Activated CD8-positive, alpha-beta T cell treated with anti-CD3 and anti-CD28 coated beads, Interleukin-2, amount 10 ng/mL, durations not matched to agents 7 days and 5 days (primary cell): ENCODE results near the gene TEPSIN. TPM values are rescaled to one million over a fixed set of nuclear protein-coding genes. Genes with fewer than 3 reads are reported as not detected.

Source experiments
- ATAC-seq: fragments of 150-1000 bp; cut with Tn5 transposase; one replicate; pipeline ENCODE4 v1.10.0; 2021; ENCODE audit warnings: moderate library complexity
- CTCF ChIA-PET: fragments of 350-600 bp; sonication (Branson Sonifier 250); formaldehyde crosslinking; loops from one replicate; lab custom pipeline; 2021; ENCODE audit warnings: antibody characterized with exemption; lab: Charles Lee
- POLR2A ChIA-PET: fragments of 350-600 bp; sonication (Branson Sonifier 250); formaldehyde crosslinking; loops from one replicate; lab custom pipeline; 2021; ENCODE audit warnings: antibody characterized with exemption; lab: Charles Lee
- DNase-seq: peaks from one replicate; pipeline ENCODE4 v3.0.0-alpha.2; 2020
- H3K27ac Mint-ChIP-seq: one replicate; pipeline ENCODE4 v1.8.0; 2021; ENCODE audit warnings: mild to moderate bottlenecking, mixed read lengths
- H3K27me3 Mint-ChIP-seq: one replicate; pipeline ENCODE4 v1.8.0; 2021; ENCODE audit warnings: low read depth, mixed read lengths
- H3K36me3 Mint-ChIP-seq: one replicate; pipeline ENCODE4 v1.8.0; 2021; ENCODE audit warnings: low read depth, mixed read lengths
- H3K4me1 Mint-ChIP-seq: one replicate; pipeline ENCODE4 v1.8.0; 2021; ENCODE audit warnings: low read depth, mixed read lengths
- H3K4me3 Mint-ChIP-seq: one replicate; pipeline ENCODE4 v1.8.0; 2021; ENCODE audit warnings: mild to moderate bottlenecking, mixed read lengths
- H3K9me3 Mint-ChIP-seq: one replicate; pipeline ENCODE4 v1.8.0; 2022; ENCODE audit warnings: mixed read lengths; ENCODE audit not compliant: insufficient read depth
- total RNA-seq, 2 experiments: library from RNA; stranded (reverse); gene quantifications; one replicate each; pipeline ENCODE4 v1.2.3, GENCODE V29; 2021

TEPSIN gene
- total RNA-seq, 2 experiments from 2014 or later, result 43.8 to 52.7 TPM

DNA sequence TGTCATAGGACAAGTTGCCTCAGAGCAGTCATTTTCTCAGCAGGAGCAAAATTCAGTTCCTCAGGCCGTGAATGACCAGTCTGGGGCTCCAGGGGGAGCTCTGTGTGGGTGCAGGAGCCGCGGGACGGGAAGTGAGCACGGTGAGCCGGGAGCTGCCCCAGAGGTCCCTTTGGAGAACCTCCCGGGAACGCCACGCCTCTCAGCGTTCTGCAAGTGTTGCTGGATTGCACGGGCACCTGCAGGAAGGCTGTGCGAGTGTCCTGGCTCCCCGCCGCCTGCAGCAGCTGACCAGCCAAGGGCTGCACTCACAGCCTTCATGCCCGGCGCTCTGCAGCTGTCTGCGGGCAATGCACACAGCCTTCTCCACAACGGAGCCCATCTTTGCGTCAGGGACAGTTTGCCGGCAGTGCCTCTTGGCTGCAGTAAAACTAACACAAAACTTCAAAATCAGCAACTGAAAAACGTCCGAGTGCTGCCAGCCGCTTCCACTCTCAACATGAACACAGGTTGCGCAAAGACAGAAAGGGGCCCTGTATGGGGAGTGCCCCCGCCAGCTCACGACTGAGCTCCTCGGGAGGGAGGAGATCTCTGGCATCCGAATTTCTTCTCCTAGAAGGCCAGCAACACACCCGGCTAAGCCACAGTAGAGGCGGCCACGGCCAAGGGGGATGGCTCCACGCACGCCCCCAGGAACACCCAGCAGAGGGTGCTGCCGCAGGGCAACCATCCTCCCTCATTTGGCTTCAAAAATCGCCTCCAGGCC is 16.3 kb upstream of the TEPSIN start:
- no peak overlapping the region for H3K27ac Mint-ChIP-seq
- H3K27me3 Mint-ChIP-seq, result no peaks in the 10 kb centered on the region
- CTCF ChIA-PET, result interaction anchor here (1.9 to 3.8 kb wide), 2 partner anchors 41 to 230 kb away, joined by 10 to 16 read pairs; partner anchors contain the start of gene SLC38A10
- peaks cover 25% of the 10 kb centered on the region for H3K36me3 Mint-ChIP-seq
- POLR2A ChIA-PET, result no interaction called here
- no peaks in the 10 kb centered on the region for H3K9me3 Mint-ChIP-seq
- H3K4me1 Mint-ChIP-seq, result peaks cover 11% of the 10 kb centered on the region
- H3K4me3 Mint-ChIP-seq, result no peak overlapping the region
- DNase-seq (no peak), ATAC-seq (no peak)

DNA sequence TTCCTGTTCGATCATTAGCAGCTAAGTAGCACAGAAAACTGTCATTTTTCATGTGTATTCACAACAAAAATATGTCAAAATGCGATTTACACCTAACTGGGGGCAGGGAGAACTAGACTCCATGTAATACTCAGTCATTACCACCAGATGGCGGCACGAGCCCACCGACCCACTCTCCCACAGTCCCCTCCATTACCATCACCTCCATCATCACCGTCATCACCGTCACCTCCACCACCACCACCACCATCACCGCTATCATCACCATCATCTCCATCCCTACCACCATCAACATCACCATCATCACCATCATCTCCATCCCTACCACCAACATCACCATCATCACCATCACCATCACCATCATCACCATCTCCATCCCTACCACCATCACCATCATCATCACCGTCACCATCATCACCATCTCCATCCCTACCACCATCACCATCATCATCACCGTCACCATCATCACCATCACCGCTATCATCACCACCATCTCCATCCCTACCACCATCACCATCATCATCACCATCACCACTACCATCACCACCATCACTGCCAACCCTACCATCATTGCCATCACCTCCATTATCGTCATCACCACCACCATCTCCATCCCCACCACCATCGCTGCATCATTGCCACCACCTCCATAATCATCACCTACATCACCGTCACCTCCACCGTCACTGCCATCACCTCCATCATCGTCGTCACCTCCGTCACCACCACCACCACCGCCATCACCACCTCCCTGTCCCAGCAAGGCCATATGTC is 14.7 kb upstream of the TEPSIN start:
- H3K4me3 Mint-ChIP-seq, result no peak overlapping the region
- no peaks in the 10 kb centered on the region for H3K9me3 Mint-ChIP-seq
- CTCF ChIA-PET, result interaction anchor here (0.6 to 3.8 kb wide), 16 partner anchors 9 to 347 kb away, joined by 3 to 26 read pairs (median 4); partner anchors contain the start of genes BAHCC1, CEP131, FAAP100 and NDUFAF8
- no peaks in the 10 kb centered on the region for H3K27me3 Mint-ChIP-seq
- H3K4me1 Mint-ChIP-seq, result peaks cover 11% of the 10 kb centered on the region
- ATAC-seq, result peak; percentile 50
- H3K27ac Mint-ChIP-seq, result peak overlapping the region; percentile 3
- H3K36me3 Mint-ChIP-seq, result peaks cover 24% of the 10 kb centered on the region
- DNase-seq, result peak; percentile 67
- POLR2A ChIA-PET, result no interaction called here

DNA sequence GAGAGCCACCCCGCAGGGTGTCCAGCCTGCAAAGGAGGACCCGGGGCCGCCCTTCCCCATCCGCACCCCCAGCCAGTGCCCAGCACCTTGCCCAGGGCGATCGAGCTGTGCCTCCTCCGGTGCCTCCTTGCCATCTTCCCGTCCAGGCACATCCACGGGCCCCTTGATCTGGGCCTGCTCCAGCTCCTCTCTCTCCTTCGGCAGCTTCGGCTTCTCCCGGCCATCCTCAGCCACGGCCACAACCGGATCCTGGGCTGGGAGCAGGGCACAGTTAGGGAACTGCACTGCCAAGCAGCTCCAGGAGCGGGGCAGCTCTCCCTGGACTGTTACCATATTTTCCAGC is 14.1 kb upstream of the TEPSIN start:
- ATAC-seq (no peak), DNase-seq (no peak)
- H3K4me1 Mint-ChIP-seq, result peaks cover 11% of the 10 kb centered on the region
- H3K4me3 Mint-ChIP-seq, result no peak overlapping the region
- no peak overlapping the region for H3K27ac Mint-ChIP-seq
- H3K9me3 Mint-ChIP-seq, result no peaks in the 10 kb centered on the region
- H3K36me3 Mint-ChIP-seq, result peaks cover 24% of the 10 kb centered on the region
- CTCF ChIA-PET, result interaction anchor here (0.7 to 3.8 kb wide), 13 partner anchors 10 to 348 kb away, joined by 3 to 26 read pairs (median 4); partner anchors contain the start of genes BAHCC1, CEP131, FAAP100 and NDUFAF8
- H3K27me3 Mint-ChIP-seq, result no peaks in the 10 kb centered on the region
- POLR2A ChIA-PET, result no interaction called here

DNA sequence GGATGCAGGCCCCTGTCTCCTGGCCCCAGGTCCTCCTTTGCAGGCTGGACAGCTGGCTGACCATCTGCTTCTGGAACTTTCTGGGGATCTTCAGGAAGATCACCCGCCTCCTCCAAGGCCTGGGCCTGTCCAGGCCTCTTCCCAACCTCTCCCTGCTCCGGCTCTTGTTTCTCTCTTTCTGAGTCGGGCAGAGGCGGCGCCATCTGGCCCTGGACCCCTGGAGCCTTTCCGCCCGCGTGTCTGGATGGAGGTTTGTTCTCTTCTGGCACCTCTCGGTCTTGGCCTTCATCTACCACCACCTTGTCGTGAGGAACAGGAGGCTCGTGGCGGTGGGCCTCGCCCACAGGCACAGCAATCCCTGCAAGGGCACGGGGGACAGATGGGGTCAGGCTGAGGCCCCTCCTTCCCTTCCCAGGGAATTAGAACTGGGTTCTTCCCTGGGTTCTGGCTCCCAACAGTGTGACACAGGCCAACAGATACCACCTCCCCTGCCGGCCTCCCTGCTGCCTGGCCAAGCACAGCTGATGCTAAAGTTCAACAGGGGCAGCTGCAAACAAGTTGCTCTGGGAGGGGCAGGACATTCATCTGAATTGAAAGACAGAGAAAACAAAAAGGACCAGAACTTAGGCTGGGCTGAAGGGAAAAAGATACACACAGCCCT is 13.6 kb upstream of the TEPSIN start:
- H3K4me3 Mint-ChIP-seq, result no peak overlapping the region
- POLR2A ChIA-PET, result no interaction called here
- peaks cover 24% of the 10 kb centered on the region for H3K36me3 Mint-ChIP-seq
- no peaks in the 10 kb centered on the region for H3K27me3 Mint-ChIP-seq
- no peak overlapping the region for H3K27ac Mint-ChIP-seq
- CTCF ChIA-PET, result interaction anchor here (0.7 to 3.8 kb wide), 13 partner anchors 10 to 348 kb away, joined by 3 to 26 read pairs (median 4); partner anchors contain the start of genes BAHCC1, CEP131, FAAP100 and NDUFAF8
- H3K9me3 Mint-ChIP-seq, result no peaks in the 10 kb centered on the region
- no peak for ATAC-seq
- no peak for DNase-seq
- H3K4me1 Mint-ChIP-seq, result peaks cover 11% of the 10 kb centered on the region

DNA sequence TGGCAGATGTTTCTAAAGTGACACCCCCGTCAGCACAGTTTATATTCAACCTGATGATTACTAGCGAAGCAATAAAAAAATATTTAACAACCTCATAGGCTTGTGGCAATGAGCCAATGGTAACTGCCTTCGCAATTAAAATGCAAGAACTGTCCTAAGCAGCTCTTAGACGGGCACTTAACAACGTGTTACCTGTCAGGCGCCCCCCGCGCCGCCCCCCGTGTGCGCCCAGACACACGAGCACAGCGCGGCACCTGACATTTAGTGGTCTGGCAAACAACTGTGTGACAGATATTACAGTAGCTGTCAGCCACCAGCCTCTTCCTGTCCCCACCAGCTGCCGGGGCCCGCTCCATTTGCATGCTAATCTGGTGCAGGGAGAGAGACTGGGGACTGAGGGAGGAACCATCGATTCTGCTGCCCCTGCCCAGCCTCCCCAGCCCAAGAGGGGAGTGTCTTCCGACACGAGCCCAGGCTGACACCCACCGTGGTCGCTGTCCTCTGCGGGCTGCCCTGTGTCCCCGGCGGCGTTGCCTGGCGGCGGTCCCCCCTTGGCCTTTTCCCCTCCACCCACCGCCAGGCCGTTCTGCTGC is 12.9 kb upstream of the TEPSIN start:
- POLR2A ChIA-PET, result interaction anchor here (0.9 kb wide), 1 partner anchor 11 kb away, joined by 3 read pairs; no protein-coding TSS in a partner anchor
- H3K36me3 Mint-ChIP-seq, result peaks cover 24% of the 10 kb centered on the region

DNA sequence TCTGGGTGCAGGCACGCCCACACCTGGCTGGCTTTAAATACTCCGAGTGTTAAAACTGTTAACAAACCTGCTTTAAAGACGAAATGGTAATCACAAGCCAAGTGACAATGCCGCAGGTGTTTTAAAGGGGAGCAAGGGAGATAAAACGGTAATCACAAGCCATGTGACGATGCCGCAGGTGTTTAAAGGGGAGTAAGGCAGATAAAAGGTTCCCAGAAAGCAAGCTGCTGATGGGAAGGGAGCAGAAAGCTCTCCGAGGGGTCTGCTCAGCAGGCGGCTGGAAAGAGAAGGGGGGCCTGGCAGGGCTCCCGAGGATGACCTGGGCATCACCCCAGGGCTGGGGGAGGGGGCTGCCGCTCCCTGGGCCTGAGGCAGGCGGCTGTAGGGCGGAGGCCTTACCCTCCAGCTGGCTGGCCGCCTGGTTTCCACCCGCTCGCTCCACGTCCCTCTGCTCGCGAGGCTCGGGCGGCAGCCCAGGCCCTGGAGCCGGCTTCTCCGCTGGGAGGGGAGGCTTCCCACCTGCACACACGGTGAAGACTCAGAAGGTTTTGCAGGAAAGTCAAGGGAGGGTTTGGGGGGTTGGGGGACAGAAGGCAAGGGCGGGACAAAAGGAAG is 12.3 kb upstream of the TEPSIN start:
- CTCF ChIA-PET, result interaction anchor here (2.5 kb wide), 1 partner anchor 233 kb away, joined by 26 read pairs; no protein-coding TSS in a partner anchor
- peaks cover 11% of the 10 kb centered on the region for H3K4me1 Mint-ChIP-seq
- DNase-seq, result no peak
- POLR2A ChIA-PET, result interaction anchor here (0.9 kb wide), 1 partner anchor 11 kb away, joined by 3 read pairs; no protein-coding TSS in a partner anchor
- H3K27ac Mint-ChIP-seq, result no peak overlapping the region
- ATAC-seq, result no peak
- H3K36me3 Mint-ChIP-seq, result peaks cover 24% of the 10 kb centered on the region
- no peaks in the 10 kb centered on the region for H3K9me3 Mint-ChIP-seq
- H3K27me3 Mint-ChIP-seq, result no peaks in the 10 kb centered on the region
- no peak overlapping the region for H3K4me3 Mint-ChIP-seq

More for the DNA sequence above, 12.9 kb upstream of the TEPSIN start:
- ATAC-seq (peak; percentile 11), DNase-seq (no peak)
- H3K4me3 Mint-ChIP-seq, result no peak overlapping the region
- H3K27ac Mint-ChIP-seq, result no peak overlapping the region
- H3K9me3 Mint-ChIP-seq, result no peaks in the 10 kb centered on the region
- CTCF ChIA-PET, result interaction anchor here (2.5 to 3.8 kb wide), 2 partner anchors 44 to 233 kb away, joined by 16 to 26 read pairs; partner anchors contain the start of gene SLC38A10
- peaks cover 11% of the 10 kb centered on the region for H3K4me1 Mint-ChIP-seq
- H3K27me3 Mint-ChIP-seq, result no peaks in the 10 kb centered on the region

DNA sequence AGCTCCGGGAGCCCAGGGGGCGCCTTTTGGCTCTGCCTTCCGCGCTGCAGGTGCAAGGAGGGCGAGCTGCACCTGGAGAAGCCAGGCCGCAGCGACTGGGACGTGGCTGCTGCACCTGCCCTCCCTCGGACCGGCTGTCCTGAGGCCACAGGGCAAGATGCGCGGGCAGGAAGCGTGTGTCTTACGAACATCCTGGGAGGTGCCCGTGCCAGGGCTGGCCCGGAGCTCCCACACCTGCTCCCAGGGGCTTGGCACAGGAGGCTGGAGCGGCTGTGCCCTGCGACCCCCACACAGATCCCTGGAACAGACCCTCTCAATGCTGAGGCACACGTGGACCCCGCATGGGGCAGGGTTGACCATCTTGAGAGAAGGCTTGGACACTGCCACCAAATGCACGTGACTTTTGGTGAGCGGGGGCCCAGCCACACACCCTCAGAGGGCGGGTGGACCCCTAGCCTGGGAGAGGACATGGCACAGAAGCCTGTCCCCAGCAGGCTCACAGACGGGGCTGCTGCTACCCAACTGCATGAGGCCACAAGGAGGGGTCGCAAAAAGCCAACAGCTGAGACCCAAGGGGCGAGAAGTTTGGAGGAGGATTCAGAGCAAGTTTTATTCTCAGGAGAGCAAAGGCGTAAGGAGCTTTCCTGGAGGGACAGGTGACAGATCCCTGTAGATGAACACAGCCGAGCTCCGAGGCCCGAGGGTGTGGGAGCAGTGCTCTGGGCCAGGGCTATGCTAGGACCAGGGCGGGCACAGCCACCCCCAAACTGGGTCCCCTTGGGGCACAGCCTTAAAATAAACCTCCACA is 11.6 kb upstream of the TEPSIN start:
- ATAC-seq, result no peak
- H3K4me3 Mint-ChIP-seq, result no peak overlapping the region
- CTCF ChIA-PET, result no interaction called here
- POLR2A ChIA-PET, result no interaction called here
- H3K4me1 Mint-ChIP-seq, result peaks cover 11% of the 10 kb centered on the region
- H3K27me3 Mint-ChIP-seq, result no peaks in the 10 kb centered on the region
- H3K27ac Mint-ChIP-seq, result no peak overlapping the region
- DNase-seq, result no peak
- peaks cover 24% of the 10 kb centered on the region for H3K36me3 Mint-ChIP-seq
- no peaks in the 10 kb centered on the region for H3K9me3 Mint-ChIP-seq

DNA sequence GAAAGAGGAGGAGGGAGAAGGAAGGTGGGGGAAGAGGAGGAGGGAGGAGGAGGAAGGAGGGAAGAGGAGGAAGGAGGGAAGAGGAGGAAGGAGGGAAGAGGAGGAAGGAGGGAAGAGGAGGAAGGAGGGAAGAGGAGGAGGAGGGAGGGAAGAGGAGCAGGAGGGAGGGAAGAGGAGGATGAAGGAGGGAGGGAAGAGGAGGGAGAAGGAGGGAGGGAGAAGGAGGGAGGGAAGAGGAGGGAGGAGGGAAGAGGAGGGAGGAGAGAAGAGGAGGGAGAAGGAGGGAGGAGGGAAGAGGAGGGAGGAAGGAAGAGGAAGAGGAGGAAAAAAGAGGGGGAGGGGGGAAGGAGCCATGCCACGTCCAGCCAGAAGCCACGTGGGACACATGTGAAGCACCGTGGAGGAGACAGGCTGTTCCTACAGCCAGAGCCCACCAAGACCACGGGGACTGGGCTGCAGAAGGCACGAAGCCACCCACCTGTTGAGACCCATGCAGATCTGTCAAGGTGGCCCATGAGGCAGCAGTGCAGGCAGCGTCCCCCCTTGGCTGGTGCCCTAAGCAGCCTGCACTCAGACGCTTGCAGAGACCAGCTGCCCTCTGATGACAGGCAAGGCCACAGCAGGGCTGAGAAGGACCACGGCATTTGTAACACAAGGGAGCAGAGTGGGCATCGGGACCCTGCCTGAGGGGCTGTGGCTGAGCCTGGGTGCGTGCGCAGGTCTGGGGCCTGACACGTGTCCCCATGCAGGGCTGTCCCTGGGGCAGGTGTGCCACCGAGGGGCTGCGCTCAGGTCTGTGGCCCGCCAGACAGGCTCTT is 10.6 kb upstream of the TEPSIN start:
- Mint-ChIP-seq H3K27ac (no peak overlapping the region), H3K9me3 (no peaks in the 10 kb centered on the region), H3K4me3 (no peak overlapping the region), H3K36me3 (peaks cover 27% of the 10 kb centered on the region), H3K27me3 (no peaks in the 10 kb centered on the region), H3K4me1 (peaks cover 13% of the 10 kb centered on the region)
- POLR2A ChIA-PET, result interaction anchor here (0.6 kb wide), 1 partner anchor 16 kb away, joined by 3 read pairs; no protein-coding TSS in a partner anchor
- ATAC-seq (no peak), DNase-seq (no peak)
- CTCF ChIA-PET, result no interaction called here

DNA sequence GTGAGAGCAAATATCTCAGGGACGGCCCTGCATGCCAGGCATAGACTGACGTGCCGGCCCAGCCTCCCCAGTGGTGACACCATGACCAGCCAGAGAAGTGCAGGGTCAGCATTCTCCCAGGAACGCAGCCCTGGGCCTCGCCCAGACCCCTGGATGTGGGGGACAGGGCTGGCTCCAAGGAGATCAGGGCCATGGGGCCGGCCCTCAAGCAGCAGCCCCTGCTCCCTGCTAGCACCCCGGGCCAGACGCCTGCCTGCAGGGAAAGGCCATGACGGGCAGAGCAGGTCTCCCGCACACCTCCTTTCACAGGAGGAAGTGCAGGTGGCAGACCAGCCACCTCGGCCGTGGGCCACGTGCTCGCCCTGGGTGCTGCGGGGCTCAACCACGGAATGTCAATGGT is 9.8 kb upstream of the TEPSIN start:
- no peaks in the 10 kb centered on the region for H3K27me3 Mint-ChIP-seq
- no peaks in the 10 kb centered on the region for H3K9me3 Mint-ChIP-seq
- no peak for DNase-seq
- H3K36me3 Mint-ChIP-seq, result peaks cover 27% of the 10 kb centered on the region
- H3K27ac Mint-ChIP-seq, result no peak overlapping the region
- ChIA-PET CTCF (no interaction called here), POLR2A (interaction anchor here (1.3 kb wide), 1 partner anchor 9 kb away, joined by 5 read pairs; the partner anchor contains the start of genes NDUFAF8 and TEPSIN)
- H3K4me1 Mint-ChIP-seq, result peaks cover 13% of the 10 kb centered on the region
- no peak overlapping the region for H3K4me3 Mint-ChIP-seq
- ATAC-seq, result no peak
